ENCODE measurements around the gene GBP7. TPM values are rescaled to one million over a fixed set of nuclear protein-coding genes. Genes with fewer than 3 reads are reported as not detected.

GBP7 gene
- total RNA-seq, 6 experiments from 2014 or later = 12.5 to 38.1 (median 23.6) TPM

GRCh38 chr1:89200663-89201062, 24.9 kb upstream of the GBP7 start:
- Histone ChIP-seq H3K36me3 (no peaks in the 10 kb centered on the region), H3K27me3 (no peaks in the 10 kb centered on the region), H3K4me1 (peaks cover 0 to 6% (median 0%) of the 10 kb centered on the region in 4 donors), H3K27ac (peak overlapping the region in 2 of 3 donors; percentile 16 to 19), H3K9me3 (no peaks in the 10 kb centered on the region), H3K4me3 (no peak overlapping the region)
- intact Hi-C loops (cut with DNase I) = no loop called here
- DNase-seq (no peak), ATAC-seq (peak; percentile 12 to 69 (median 30))
- TF ChIP-seq CTCF (IDR thresholded peaks at IDR 0.05) (no peak), POLR2A (IDR thresholded peaks at IDR 0.05) (no peak)
- WGBS (ENCODE audit: insufficient coverage, low coverage, low lambda C conversion rate, missing lambda C conversion rate) = 32% methylated on average over 2 of the region's 2 CpGs

GRCh38 chr1:89199525-89200031, 23.8 kb upstream of the GBP7 start:
- Histone ChIP-seq H3K4me3 (peak overlapping the region; percentile 49 to 58 (median 57)), H3K9me3 (no peaks in the 10 kb centered on the region), H3K36me3 (peaks cover 0 to 6% (median 0%) of the 10 kb centered on the region in 4 donors), H3K4me1 (peaks cover 0 to 6% (median 0%) of the 10 kb centered on the region in 4 donors), H3K27me3 (no peaks in the 10 kb centered on the region), H3K27ac (peak overlapping the region; percentile 74 to 84 (median 81))
- ATAC-seq = peak in 1 of 4 donors; percentile 8
- 6% methylated on average over 1 of the region's 1 CpG for WGBS (ENCODE audit: insufficient coverage, low coverage, low lambda C conversion rate, missing lambda C conversion rate)
- intact Hi-C loops (cut with DNase I) = no loop called here
- DNase-seq = no peak
- TF ChIP-seq POLR2A (IDR thresholded peaks at IDR 0.05) (no peak), CTCF (IDR thresholded peaks at IDR 0.05) (no peak)

GRCh38 chr1:89198491-89199072, 22.8 kb upstream of the GBP7 start, which contains the start of gene GBP4:
Gene GBP4, minus strand, starts transcription at chr1:89198942. Its CDS starts 108 bp downstream, at chr1:89198834.
- Histone ChIP-seq H3K36me3 (peaks cover 0 to 11% (median 0%) of the 10 kb centered on the region in 4 donors), H3K9me3 (no peaks in the 10 kb centered on the region), H3K4me3 (peak within 1 kb of the TSS; percentile 49 to 58 (median 57)), H3K27ac (peak within 1 kb of the TSS; percentile 74 to 84 (median 81)), H3K4me1 (peaks cover 0 to 6% (median 0%) of the 10 kb centered on the region in 4 donors), H3K27me3 (no peaks in the 10 kb centered on the region)
- intact Hi-C loops (cut with DNase I) = no loop called here
- DNase-seq (peak; percentile 49 to 72 (median 52)), ATAC-seq (peak; percentile 82 to 87 (median 83))
- TF ChIP-seq POLR2A (IDR thresholded peaks at IDR 0.05) = no peak
- no peak for TF ChIP-seq CTCF (IDR thresholded peaks at IDR 0.05)
- WGBS (ENCODE audit: insufficient coverage, low coverage, low lambda C conversion rate, missing lambda C conversion rate) = 1% methylated on average over 16 of the region's 21 CpGs

DNA sequence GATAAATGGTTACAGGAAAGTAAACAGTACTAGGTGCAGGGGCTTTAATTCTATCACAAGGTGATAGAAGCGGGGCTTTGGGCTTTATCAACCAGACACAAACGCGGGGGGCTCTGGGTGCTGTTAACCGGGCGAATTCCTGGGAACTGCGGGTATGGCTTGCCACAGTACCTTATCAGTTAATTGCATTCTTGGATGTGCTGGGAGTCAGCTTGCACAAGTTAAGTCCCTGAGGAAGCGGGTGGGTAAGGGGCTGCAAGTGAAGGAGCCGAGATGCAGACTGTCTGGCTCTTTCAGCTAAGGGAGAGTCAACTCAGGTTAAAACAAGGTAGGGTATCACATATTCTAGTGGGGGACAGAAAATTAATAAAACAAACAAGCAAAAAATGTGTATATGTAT, 22.3 kb upstream of the GBP7 start:
- no peak for DNase-seq

More for the DNA sequence above, 22.3 kb upstream of the GBP7 start:
- 4% methylated on average over 8 of the region's 8 CpGs for WGBS (ENCODE audit: insufficient coverage, low coverage, low lambda C conversion rate, missing lambda C conversion rate)
- intact Hi-C loops (cut with DNase I) = no loop called here
- peak overlapping the region; percentile 49 to 58 (median 57) for H3K4me3 ChIP-seq
- peak overlapping the region; percentile 74 to 84 (median 81) for H3K27ac ChIP-seq
- ATAC-seq = peak in 3 of 4 donors; percentile 9 to 25 (median 14)
- TF ChIP-seq CTCF (IDR thresholded peaks at IDR 0.05) = no peak
- no peak for TF ChIP-seq POLR2A (IDR thresholded peaks at IDR 0.05)
- H3K4me1 ChIP-seq = peaks cover 0 to 6% (median 0%) of the 10 kb centered on the region in 4 donors
- peaks cover 0 to 11% (median 0%) of the 10 kb centered on the region in 4 donors for H3K36me3 ChIP-seq
- H3K27me3 ChIP-seq = no peaks in the 10 kb centered on the region
- no peaks in the 10 kb centered on the region for H3K9me3 ChIP-seq

Measured in right lobe of liver (tissue), 6 donors.